Right lobe of liver (tissue), 6 donors: ENCODE measurements around the gene LRRC2. TPM values are rescaled to one million over a fixed set of nuclear protein-coding genes. Genes with fewer than 3 reads are reported as not detected.
A peak's percentile ranks its signal among the peaks of the same experiment; 100 is the strongest.

Source experiments
- ATAC-seq, 4 donors: fragments of 200-7000 bp; cut with Tn5 transposase; one replicate each; pipeline ENCODE4 v1.9.1; 2020; ENCODE audit warnings: mild to moderate bottlenecking in 4 of 4, moderate library complexity in 4 of 4
- DNase-seq, 3 donors: peaks; one replicate each; pipeline ENCODE4 v3.0.0-alpha.2; 2020
- H3K27ac ChIP-seq, 3 donors: fragments of 200-600 bp; one replicate each; pipeline ENCODE4 v1.8.0; 2022
- H3K27me3 ChIP-seq, 2 donors: fragments of 200-600 bp; one replicate each; pipeline ENCODE4 v1.8.0; 2022
- H3K36me3 ChIP-seq, 4 donors: fragments of 200-600 bp; sonication (generic) in 1 of 4; one replicate each; pipeline versions ENCODE4 v1.5.1 to v1.8.0; 2017 to 2022; ENCODE audit warnings: control low read depth in 1 of 4
- H3K4me1 ChIP-seq, 4 donors: fragments of 200-600 bp; sonication (generic) in 1 of 4; one replicate each; pipeline versions ENCODE4 v1.5.1 to v1.8.0; 2017 to 2022; ENCODE audit warnings: control low read depth in 1 of 4
- H3K4me3 ChIP-seq, 3 donors: fragments of 200-600 bp; one replicate each; pipeline ENCODE4 v1.8.0; 2022
- H3K9me3 ChIP-seq, 4 donors: fragments of 200-600 bp; sonication (generic) in 1 of 4; one replicate each; pipeline versions ENCODE4 v1.5.1 to v1.8.0; 2017 to 2022; ENCODE audit warnings: control low read depth in 1 of 4
- CTCF ChIP-seq, 4 donors: fragments of 200-600 bp in 3 of 4; fragments of 450-650 bp in 1 of 4; IDR thresholded peaks; one replicate each; pipeline versions ENCODE4 v1.5.1 to v1.8.0; 2016 to 2022; ENCODE audit warnings: antibody characterized with exemption in 4 of 4, mild to moderate bottlenecking in 2 of 4
- POLR2A ChIP-seq: fragments of 450-650 bp; IDR thresholded peaks from one replicate; pipeline ENCODE4 v1.6.1; 2017; ENCODE audit warnings: antibody characterized with exemption, mild to moderate bottlenecking
- WGBS: methylation state at CpG from one replicate; pipeline ENCODE4 v1.1.6; 2018; ENCODE audit warnings: low coverage, low lambda C conversion rate; ENCODE audit not compliant: insufficient coverage; ENCODE audit errors: missing lambda C conversion rate; 5-methylcytosine and 5-hydroxymethylcytosine counted together
- intact Hi-C, 2 donors: fragments of 100-400 bp; cut with DNase I; formaldehyde crosslinking; loops; one replicate each; pipeline versions ENCODE4 v1.11.2 to v1.14.1; 2022
- total RNA-seq, 6 experiments: library from RNA; depleted of rRNA in 2 of 6; stranded (reverse); fragments of >200 nt in 2 of 6; fragmentation: NEBNext Ultra II Directional in 3 of 6; extraction: Animal tissue kit (Norgen Biotek cat#: 25700) in 3 of 6; gene quantifications; one replicate each; pipeline versions ENCODE4 v1.1.0 to v1.2.4, GENCODE V29; 2016 to 2023
- donor health status: DM: no; HTN: yes; CAD: no.
- donor health status: DM: no; HTN: no; CAD: no.
- donor health status: DM: no; HTN: no; CAD: no.
- donor health status: DM: no; HTN: yes; CAD: no.
- donor health status: DM: no; HTN: yes; CAD: no.

Gene LRRC2
- total RNA-seq, 6 experiments from 2014 or later, result 4.3 to 8.9 (median 6.1) TPM

- no peak for ATAC-seq
- no peak for TF ChIP-seq CTCF (IDR thresholded peaks at IDR 0.05)
- TF ChIP-seq POLR2A, result no peak
- Histone ChIP-seq H3K4me1 (peaks cover 0 to 11% (median 0%) of the 10 kb centered on the region in 4 donors), H3K9me3 (peaks cover 0 to 3% (median 0%) of the 10 kb centered on the region in 4 donors), H3K27me3 (no peaks in the 10 kb centered on the region), H3K36me3 (no peaks in the 10 kb centered on the region), H3K27ac (no peak overlapping the region), H3K4me3 (no peak overlapping the region)
- peak in 1 of 3 donors; percentile 33 for DNase-seq
- WGBS, result 68% methylated on average over 2 of the region's 2 CpGs
- intact Hi-C loops, result no loop called here
Measured at GRCh38 chr3:46472736-46473135, 93.4 kb downstream of the LRRC2 start.

DNA sequence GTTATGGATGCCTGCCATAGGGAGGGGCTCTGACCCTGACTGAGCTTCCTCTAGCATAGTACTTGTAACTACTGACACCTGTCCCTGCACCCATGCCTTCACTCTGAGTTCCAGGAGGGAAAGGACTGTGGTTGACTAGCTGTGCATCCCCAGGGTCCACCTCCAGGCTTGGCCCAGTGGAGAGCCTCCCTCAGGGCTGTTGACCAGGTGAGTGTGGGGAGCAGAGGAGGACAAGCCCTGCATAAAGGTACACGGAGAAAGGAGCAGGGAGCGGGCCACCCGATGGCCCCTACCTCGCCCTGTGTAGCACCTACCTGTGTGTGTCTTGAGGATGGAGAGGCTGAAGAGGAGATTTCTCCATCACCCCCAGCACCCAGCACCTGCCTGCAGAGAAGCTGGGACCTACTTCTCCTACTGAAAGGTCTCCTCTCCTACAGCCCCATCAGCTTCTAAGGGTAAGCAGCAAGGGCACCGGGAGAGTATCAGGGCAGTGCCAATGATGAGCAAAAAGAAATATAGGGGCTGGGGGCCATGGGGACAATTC, 94.7 kb downstream of the LRRC2 start:
- no peak for TF ChIP-seq POLR2A
- no peak for TF ChIP-seq CTCF (IDR thresholded peaks at IDR 0.05)
- WGBS, result no CpG with 5 or more reads among the region's 5 CpGs
- Histone ChIP-seq H3K4me3 (no peak overlapping the region), H3K9me3 (peaks cover 0 to 3% (median 0%) of the 10 kb centered on the region in 4 donors), H3K27me3 (no peaks in the 10 kb centered on the region), H3K36me3 (no peaks in the 10 kb centered on the region), H3K27ac (no peak overlapping the region), H3K4me1 (peaks cover 0 to 11% (median 0%) of the 10 kb centered on the region in 4 donors)
- peak in 1 of 3 donors; percentile 40 for DNase-seq
- no peak for ATAC-seq
- intact Hi-C loops, result no loop called here

DNA sequence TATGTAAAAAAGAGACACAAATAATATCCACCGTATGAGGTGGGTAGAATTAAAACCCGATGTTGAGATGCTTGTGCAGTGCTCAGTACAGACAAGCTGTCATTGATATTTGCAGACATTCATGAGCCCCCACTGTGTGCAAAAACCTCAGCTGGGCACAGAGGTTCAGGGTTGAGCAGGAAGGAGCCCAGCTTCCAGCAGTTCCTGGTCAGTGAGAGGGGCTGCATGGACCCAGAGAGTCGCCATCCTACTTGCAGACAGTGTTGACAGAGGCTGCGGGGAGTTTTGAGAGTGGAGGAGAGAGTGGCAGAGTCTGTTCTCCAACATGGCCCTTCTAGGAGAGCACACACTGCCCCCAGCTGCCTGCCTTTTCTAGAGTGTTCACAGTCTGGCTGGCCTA, 95.3 kb downstream of the LRRC2 start:
- Histone ChIP-seq H3K4me1 (peaks cover 0 to 11% (median 0%) of the 10 kb centered on the region in 4 donors), H3K4me3 (no peak overlapping the region), H3K36me3 (no peaks in the 10 kb centered on the region), H3K27ac (no peak overlapping the region), H3K9me3 (peaks cover 0 to 3% (median 0%) of the 10 kb centered on the region in 4 donors), H3K27me3 (no peaks in the 10 kb centered on the region)
- TF ChIP-seq CTCF (IDR thresholded peaks at IDR 0.05) (no peak), POLR2A (no peak)
- ATAC-seq (no peak), DNase-seq (peak in 1 of 3 donors; percentile 23)
- intact Hi-C loops, result no loop called here
- WGBS, result 86% methylated on average over 1 of the region's 4 CpGs

- TF ChIP-seq CTCF (IDR thresholded peaks at IDR 0.05) (no peak), POLR2A (no peak)
- WGBS, result 67% methylated on average over 1 of the region's 3 CpGs
- peak in 1 of 3 donors; percentile 41 for DNase-seq
- Histone ChIP-seq H3K4me1 (peaks cover 0 to 11% (median 0%) of the 10 kb centered on the region in 4 donors), H3K27me3 (no peaks in the 10 kb centered on the region), H3K27ac (no peak overlapping the region), H3K4me3 (no peak overlapping the region), H3K36me3 (no peaks in the 10 kb centered on the region), H3K9me3 (no peaks in the 10 kb centered on the region)
- intact Hi-C loops, result no loop called here
- peak in 3 of 4 donors; percentile 38 to 66 (median 52) for ATAC-seq
Measured at GRCh38 chr3:46469680-46470357, 96.3 kb downstream of the LRRC2 start.
